Lung (tissue), 12 donors: ENCODE data around the gene NDUFA5. TPM values are rescaled to one million over a fixed set of nuclear protein-coding genes. Genes with fewer than 3 reads are reported as not detected.

Source experiments
- ATAC-seq: fragments of 200-7000 bp; cut with Tn5 transposase; one replicate; pipeline ENCODE4 v1.9.1; 2020; ENCODE audit warnings: moderate number of reproducible peaks; ENCODE audit not compliant: insufficient read depth, low FRiP score
- DNase-seq, 3 donors: peaks; one replicate each; pipeline ENCODE4 v3.0.0-alpha.2; 2013 to 2017
- H3K27ac ChIP-seq, 2 donors: one replicate each; pipeline ENCODE4 v1.5.1; 2013; ENCODE audit warnings: mild to moderate bottlenecking in 2 of 2, moderate library complexity in 2 of 2, control low read depth in 1 of 2, inconsistent platforms in 1 of 2, low read depth in 1 of 2, low read length in 1 of 2
- H3K27me3 ChIP-seq, 3 donors: one replicate each; pipeline ENCODE4 v1.5.1; 2013; ENCODE audit warnings: low read length in 2 of 3; ENCODE audit not compliant: control insufficient read depth in 3 of 3, insufficient read depth in 3 of 3
- H3K36me3 ChIP-seq, 4 donors: one replicate each; pipeline ENCODE4 v1.5.1; 2013; ENCODE audit warnings: low read length in 4 of 4, mild to moderate bottlenecking in 1 of 4, moderate library complexity in 1 of 4; ENCODE audit not compliant: control insufficient read depth in 4 of 4, insufficient read depth in 4 of 4
- H3K4me1 ChIP-seq, 5 donors: one replicate each; pipeline ENCODE4 v1.5.1; 2013; ENCODE audit warnings: low read length in 5 of 5, mild to moderate bottlenecking in 2 of 5, moderate library complexity in 1 of 5; ENCODE audit not compliant: control insufficient read depth in 5 of 5, insufficient read depth in 5 of 5
- H3K4me3 ChIP-seq: one replicate; pipeline ENCODE4 v1.5.1; 2013; ENCODE audit warnings: mild to moderate bottlenecking, control low read depth, moderate library complexity
- H3K9ac ChIP-seq, 2 donors: one replicate each; pipeline ENCODE4 v1.5.1; 2013; ENCODE audit warnings: low read length in 2 of 2, control low read depth in 1 of 2; ENCODE audit not compliant: insufficient read depth in 1 of 2
- H3K9me3 ChIP-seq, 4 donors: one replicate each; pipeline ENCODE4 v1.5.1; 2013; ENCODE audit warnings: low read length in 3 of 4, mild to moderate bottlenecking in 1 of 4, moderate library complexity in 1 of 4; ENCODE audit not compliant: control insufficient read depth in 4 of 4, insufficient read depth in 3 of 4
- CTCF ChIP-seq: IDR thresholded peaks from 2 replicates; pipeline ENCODE4 v1.5.1; 2012; ENCODE audit warnings: mild to moderate bottlenecking; ENCODE audit errors: control extremely low read depth, extremely low read depth
- WGBS, 2 donors: extraction: QIAGEN DNeasy Blood & Tissue Kit; methylation state at CpG; one replicate each; pipeline ENCODE4 v1.1.7; 2013; 5-methylcytosine and 5-hydroxymethylcytosine counted together
- polyA plus RNA-seq, 2 donors: library from polyadenylated mRNA; stranded (reverse); fragments of 200-250 nt; gene quantifications; one replicate each; pipeline ENCODE4 v1.2.1, GENCODE V29; 2013
- total RNA-seq, 2 donors: library from RNA; depleted of rRNA in 1 of 2; stranded (reverse); fragments of >200 nt in 1 of 2; gene quantifications; one replicate each; pipeline ENCODE4 v1.2.1, GENCODE V29; 2014 to 2021
- donor health status: control.
- donor health status: control.
- donor health status: Bipolar disorder and iron deficiency.
- donor health status: healthy.
- donor health status: DM: yes; HTN: yes; CAD: no.

The NDUFA5 gene
- total and polyA plus RNA-seq, 4 donors = 36.5 to 104 (median 66.7) TPM

- Histone ChIP-seq H3K27me3 (no peaks in the 10 kb centered on the region), H3K4me1 (peaks cover 0 to 5% (median 0%) of the 10 kb centered on the region in 5 donors), H3K36me3 (no peaks in the 10 kb centered on the region), H3K4me3 (no peak overlapping the region), H3K9me3 (no peaks in the 10 kb centered on the region), H3K27ac (peak overlapping the region in 1 of 2 donors; percentile 6), H3K9ac (no peak overlapping the region)
- WGBS, 2 donors = 69 to 74% methylated on average over 3 of the region's 3 CpGs
- no peak for TF ChIP-seq CTCF
- ATAC-seq (no peak), DNase-seq (peak; percentile 12 to 53 (median 44))
These were observed 41.0 kb upstream of the NDUFA5 start for GRCh38 chr7:123598657-123599056.

GRCh38 chr7:123594813-123595241 is 37.2 kb upstream of the NDUFA5 start:
- H3K9me3 ChIP-seq = no peaks in the 10 kb centered on the region
- DNase-seq (peak in 1 of 3 donors; percentile 13), ATAC-seq (no peak)
- H3K9ac ChIP-seq = no peak overlapping the region
- H3K27ac ChIP-seq = no peak overlapping the region
- no peaks in the 10 kb centered on the region for H3K36me3 ChIP-seq
- H3K4me1 ChIP-seq = peaks cover 0 to 5% (median 0%) of the 10 kb centered on the region in 5 donors
- WGBS, 2 donors = 62 to 69% methylated on average over 10 of the region's 10 CpGs
- no peak for TF ChIP-seq CTCF
- H3K27me3 ChIP-seq = no peaks in the 10 kb centered on the region
- H3K4me3 ChIP-seq = no peak overlapping the region

- H3K9ac ChIP-seq = no peak overlapping the region
- no peak overlapping the region for H3K27ac ChIP-seq
- H3K27me3 ChIP-seq = peaks cover 0 to 3% (median 0%) of the 10 kb centered on the region in 3 donors
- no peaks in the 10 kb centered on the region for H3K9me3 ChIP-seq
- no peaks in the 10 kb centered on the region for H3K36me3 ChIP-seq
- DNase-seq = no peak
- no peak for TF ChIP-seq CTCF
- no peaks in the 10 kb centered on the region for H3K4me1 ChIP-seq
- ATAC-seq = no peak
- WGBS, 2 donors = 95 to 96% methylated on average over 2 of the region's 2 CpGs
- H3K4me3 ChIP-seq = no peak overlapping the region
These were observed 30.8 kb upstream of the NDUFA5 start for GRCh38 chr7:123588376-123588775.

- H3K27me3 ChIP-seq = peaks cover 0 to 3% (median 0%) of the 10 kb centered on the region in 3 donors
- H3K27ac ChIP-seq = no peak overlapping the region
- no peaks in the 10 kb centered on the region for H3K9me3 ChIP-seq
- 89 to 95% methylated on average over 4 of the region's 4 CpGs for WGBS, 2 donors
- no peak overlapping the region for H3K4me3 ChIP-seq
- ATAC-seq = no peak
- H3K4me1 ChIP-seq = no peaks in the 10 kb centered on the region
- TF ChIP-seq CTCF = no peak
- no peak for DNase-seq
- H3K9ac ChIP-seq = no peak overlapping the region
- no peaks in the 10 kb centered on the region for H3K36me3 ChIP-seq
These were observed 26.2 kb upstream of the NDUFA5 start for GRCh38 chr7:123583821-123584220.
